A673 (cell line): ENCODE results near the gene CDCP2.

Experiments
- EZH2 ChIP-seq: fragments of 200-600 bp; sonication (generic); IDR thresholded peaks from 2 replicates; pipeline ENCODE4 v1.6.1; 2017; ENCODE audit warnings: borderline replicate concordance, low read depth, mild to moderate bottlenecking, mixed read lengths, antibody characterized with exemption, low read length; ENCODE audit not compliant: poor library complexity, severe bottlenecking
- TF ChIP-seq, protein P1 (sequence below): fragments of 300-800, 200-600 bp; sonication (generic); conservative IDR thresholded peaks from 2 replicates; pipeline ENCODE4 v1.5.1; 2017; ENCODE audit warnings: low read depth, mild to moderate bottlenecking, antibody characterized with exemption, low read length, moderate library complexity, mixed read lengths

GRCh38 chr1:54177726-54178125, 24.9 kb upstream of the CDCP2 start:
- TF ChIP-seq EZH2, result no peak
- TF ChIP-seq, protein P1, sequence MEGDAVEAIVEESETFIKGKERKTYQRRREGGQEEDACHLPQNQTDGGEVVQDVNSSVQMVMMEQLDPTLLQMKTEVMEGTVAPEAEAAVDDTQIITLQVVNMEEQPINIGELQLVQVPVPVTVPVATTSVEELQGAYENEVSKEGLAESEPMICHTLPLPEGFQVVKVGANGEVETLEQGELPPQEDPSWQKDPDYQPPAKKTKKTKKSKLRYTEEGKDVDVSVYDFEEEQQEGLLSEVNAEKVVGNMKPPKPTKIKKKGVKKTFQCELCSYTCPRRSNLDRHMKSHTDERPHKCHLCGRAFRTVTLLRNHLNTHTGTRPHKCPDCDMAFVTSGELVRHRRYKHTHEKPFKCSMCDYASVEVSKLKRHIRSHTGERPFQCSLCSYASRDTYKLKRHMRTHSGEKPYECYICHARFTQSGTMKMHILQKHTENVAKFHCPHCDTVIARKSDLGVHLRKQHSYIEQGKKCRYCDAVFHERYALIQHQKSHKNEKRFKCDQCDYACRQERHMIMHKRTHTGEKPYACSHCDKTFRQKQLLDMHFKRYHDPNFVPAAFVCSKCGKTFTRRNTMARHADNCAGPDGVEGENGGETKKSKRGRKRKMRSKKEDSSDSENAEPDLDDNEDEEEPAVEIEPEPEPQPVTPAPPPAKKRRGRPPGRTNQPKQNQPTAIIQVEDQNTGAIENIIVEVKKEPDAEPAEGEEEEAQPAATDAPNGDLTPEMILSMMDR, result no peak
